ENCODE data around the gene FKBP6. TPM values are rescaled to one million over a fixed set of nuclear protein-coding genes. Genes with fewer than 3 reads are reported as not detected.
A peak's percentile ranks its signal among the peaks of the same experiment; 100 is the strongest.
"Not testable (repeated sequence)": the region's sequence is repeated elsewhere in the genome, so short reads cannot be mapped to it uniquely, and the experiment has no call there.

FKBP6 gene
- polyA plus RNA-seq, 4 donors, result 0.06 TPM; not detected in 3

DNA sequence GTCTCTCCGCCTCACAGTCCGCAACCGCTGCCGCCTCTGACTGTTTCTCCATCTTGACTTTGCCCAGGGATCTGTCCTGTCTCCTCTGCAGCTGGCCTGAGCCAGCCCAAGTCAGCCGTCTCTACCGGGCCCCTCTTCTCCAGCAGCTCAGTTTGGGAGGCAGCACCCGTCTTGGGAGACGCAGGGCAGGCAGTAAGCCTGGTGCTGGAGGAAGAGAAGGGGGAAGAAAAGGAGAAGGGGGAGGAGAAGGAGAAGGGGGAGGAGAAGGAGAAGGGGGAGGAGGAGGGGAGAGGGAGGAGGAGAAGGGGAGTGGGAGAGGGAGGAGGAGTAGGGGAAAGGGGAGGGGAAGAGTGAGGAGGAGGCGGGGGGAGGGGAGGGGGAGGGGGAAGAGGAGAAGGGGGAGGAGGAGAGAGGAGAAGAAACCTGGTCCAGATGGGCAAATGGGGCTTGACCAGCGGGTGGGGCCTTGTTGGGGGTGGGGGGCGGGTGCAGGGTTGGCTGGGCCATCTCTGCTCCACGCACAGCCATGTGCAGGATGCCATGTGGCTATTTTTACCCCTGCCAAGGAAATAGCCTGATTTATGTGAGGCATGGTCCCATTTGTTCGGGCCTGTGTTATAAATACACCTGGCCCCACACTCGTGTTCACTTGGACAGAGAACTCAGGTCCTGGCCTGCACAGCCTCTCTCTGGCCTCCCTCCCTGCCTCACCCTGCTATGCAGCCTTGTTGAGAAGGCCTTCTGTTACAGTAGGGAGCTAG, 69.7 kb downstream of the FKBP6 start:
- 42 to 70% (median 69%) methylated on average over 11 to 14 of the region's 14 CpGs for WGBS, 3 donors
- Histone ChIP-seq H3K27me3 (ENCODE audit: control insufficient read depth in 3 of 3, insufficient read depth in 3 of 3, low read length in 3 of 3) (peaks cover 0 to 6% (median 0%) of the 10 kb centered on the region in 3 donors), H3K4me3 (ENCODE audit: low read depth in 1 of 3, low read length in 3 of 3) (peak overlapping the region in 1 of 3 donors; percentile 22), H3K36me3 (ENCODE audit: control insufficient read depth in 3 of 3, insufficient read depth in 2 of 3, low read depth in 1 of 3, low read length in 3 of 3) (no peaks in the 10 kb centered on the region), H3K4me1 (ENCODE audit: control insufficient read depth in 3 of 3, insufficient read depth in 2 of 3, low read depth in 1 of 3, low read length in 2 of 3) (no peaks in the 10 kb centered on the region), H3K9me3 (ENCODE audit: control insufficient read depth in 2 of 2, insufficient read depth in 1 of 2, low read depth in 1 of 2, low read length in 1 of 2) (no peaks in the 10 kb centered on the region), H3K27ac (ENCODE audit: low read depth in 1 of 3, low read length in 2 of 3) (no peak overlapping the region)
- FAIRE-seq (no peak), DNase-seq (no peak)

DNA sequence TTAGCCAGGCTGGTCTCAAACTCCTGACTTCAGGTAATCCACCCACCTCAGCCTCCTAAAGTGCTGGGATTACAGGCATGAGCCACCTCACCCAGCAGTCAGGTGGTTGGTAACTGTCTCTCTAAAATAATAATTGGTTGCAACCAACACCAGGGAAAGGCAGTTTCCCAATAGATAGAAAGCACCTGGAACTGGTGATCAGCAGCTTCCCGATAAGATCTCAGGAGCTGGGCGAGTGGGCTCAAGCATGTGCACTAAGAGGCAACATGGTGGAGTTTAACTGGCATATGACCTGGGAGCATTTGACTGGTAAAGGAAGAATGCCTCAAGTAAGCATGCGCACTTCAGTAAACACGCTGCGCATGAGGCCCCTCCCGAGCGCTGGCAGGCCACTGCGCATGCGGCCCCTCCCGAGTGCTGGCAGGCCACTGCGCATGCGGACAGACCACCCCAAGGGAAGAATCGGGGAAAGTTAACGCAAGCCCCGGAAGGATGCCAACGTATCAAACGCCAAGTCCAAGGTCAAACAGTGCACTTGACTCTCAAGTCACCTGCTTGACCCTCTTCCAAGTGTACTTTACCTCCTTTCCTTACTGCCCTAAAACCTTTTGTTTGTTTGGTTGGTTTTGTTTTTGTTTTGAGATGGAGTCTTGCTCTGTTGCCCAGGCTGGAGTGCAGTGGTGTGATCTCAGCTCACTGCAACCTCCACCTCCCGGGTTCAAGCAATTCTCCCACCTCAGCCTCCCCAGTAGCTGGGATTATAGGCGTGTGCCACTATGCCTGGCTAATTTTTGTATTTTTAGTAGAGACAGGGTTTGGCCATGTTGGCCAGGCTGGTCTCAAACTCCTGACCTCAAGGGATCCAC, 71.5 kb downstream of the FKBP6 start:
- H3K27me3 ChIP-seq (ENCODE audit: control insufficient read depth in 3 of 3, insufficient read depth in 3 of 3, low read length in 3 of 3); H3K4me1 ChIP-seq (ENCODE audit: control insufficient read depth in 3 of 3, insufficient read depth in 2 of 3, low read depth in 1 of 3, low read length in 2 of 3); H3K36me3 ChIP-seq (ENCODE audit: control insufficient read depth in 3 of 3, insufficient read depth in 2 of 3, low read depth in 1 of 3, low read length in 3 of 3); H3K9me3 ChIP-seq (ENCODE audit: control insufficient read depth in 2 of 2, insufficient read depth in 1 of 2, low read depth in 1 of 2, low read length in 1 of 2); FAIRE-seq; H3K27ac ChIP-seq (ENCODE audit: low read depth in 1 of 3, low read length in 2 of 3): not testable (repeated sequence)
- H3K4me3 ChIP-seq (ENCODE audit: low read depth in 1 of 3, low read length in 3 of 3), result peak overlapping the region in 1 of 3 donors; percentile 17
- peak; percentile 57 to 80 for DNase-seq
- 38 to 49% (median 40%) methylated on average over 19 of the region's 19 CpGs for WGBS, 3 donors

DNA sequence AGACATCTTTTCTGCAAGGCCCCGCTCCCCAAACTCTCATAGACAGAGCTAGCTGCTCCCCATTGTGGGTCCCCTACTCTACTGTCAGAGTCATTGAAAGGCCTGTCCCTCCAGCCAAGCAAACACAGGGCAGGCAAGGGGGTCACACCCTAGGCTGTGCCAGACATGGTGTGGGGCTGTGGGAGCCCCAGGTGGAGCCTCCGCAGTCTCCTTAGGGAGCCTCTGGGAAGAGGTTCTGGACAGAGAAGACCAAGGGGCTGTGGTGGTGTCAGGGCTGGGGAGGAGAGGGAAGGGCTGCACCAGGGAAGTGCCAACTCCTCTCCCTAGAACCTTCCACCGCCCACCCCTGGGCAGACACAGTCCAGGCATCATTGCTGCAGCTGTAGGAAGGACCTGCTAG, 76.9 kb downstream of the FKBP6 start:
- not testable (repeated sequence) for DNase-seq; H3K36me3 ChIP-seq (ENCODE audit: control insufficient read depth in 3 of 3, insufficient read depth in 2 of 3, low read depth in 1 of 3, low read length in 3 of 3); H3K27me3 ChIP-seq (ENCODE audit: control insufficient read depth in 3 of 3, insufficient read depth in 3 of 3, low read length in 3 of 3); H3K4me1 ChIP-seq (ENCODE audit: control insufficient read depth in 3 of 3, insufficient read depth in 2 of 3, low read depth in 1 of 3, low read length in 2 of 3); H3K27ac ChIP-seq (ENCODE audit: low read depth in 1 of 3, low read length in 2 of 3); FAIRE-seq; H3K4me3 ChIP-seq (ENCODE audit: low read depth in 1 of 3, low read length in 3 of 3); H3K9me3 ChIP-seq (ENCODE audit: control insufficient read depth in 2 of 2, insufficient read depth in 1 of 2, low read depth in 1 of 2, low read length in 1 of 2)
- 93 to 97% (median 96%) methylated on average over 2 to 3 of the region's 3 CpGs for WGBS, 3 donors

Other genes with a start within 250 kb of the FKBP6 start
- gene SPDYE9, start 242.1 kb upstream of the FKBP6 start, polyA plus RNA-seq, result under 1 TPM in 1 of 4 donors, not detected in 3; 0.30 TPM
- 10 to 100 TPM; 22.5 to 34.0 (median 30.8) TPM for gene NSUN5, start 19.3 kb upstream of the FKBP6 start, polyA plus RNA-seq
- gene TRIM50, start 79 bp upstream of the FKBP6 start, polyA plus RNA-seq, result 1 to 10 TPM in 1 of 4 donors, under 1 TPM in 2, not detected in 1; 0.27 to 2.1 (median 0.54) TPM
- 1 to 10 TPM in 1 of 4 donors, under 1 TPM in 2, not detected in 1; 0.27 to 3.6 (median 0.30) TPM for gene FZD9, start 105.6 kb downstream of the FKBP6 start, polyA plus RNA-seq
- gene BAZ1B, start 194.1 kb downstream of the FKBP6 start, polyA plus RNA-seq, result 10 to 100 TPM; 15.7 to 34.4 (median 23.2) TPM
- 10 to 100 TPM; 38.8 to 86.2 (median 64.3) TPM for gene BCL7B, start 229.5 kb downstream of the FKBP6 start, polyA plus RNA-seq

All from small intestine (tissue), 7 donors.